DND-41 (cell line): ENCODE results near the gene ACKR3.

Experiments
- EZH2 ChIP-seq: IDR thresholded peaks from 3 replicates; pipeline ENCODE4 v1.6.1; 2012; ENCODE audit warnings: borderline replicate concordance, low read depth, mild to moderate bottlenecking, moderate library complexity, low read length, inconsistent platforms; ENCODE audit not compliant: severe bottlenecking
- TF ChIP-seq, protein P1 (sequence below): IDR thresholded peaks from 2 replicates; pipeline ENCODE4 v1.5.1; 2012; ENCODE audit warnings: borderline replicate concordance, low read length, moderate library complexity, mild to moderate bottlenecking; ENCODE audit not compliant: poor library complexity, severe bottlenecking; ENCODE audit errors: extremely low read depth

DNA sequence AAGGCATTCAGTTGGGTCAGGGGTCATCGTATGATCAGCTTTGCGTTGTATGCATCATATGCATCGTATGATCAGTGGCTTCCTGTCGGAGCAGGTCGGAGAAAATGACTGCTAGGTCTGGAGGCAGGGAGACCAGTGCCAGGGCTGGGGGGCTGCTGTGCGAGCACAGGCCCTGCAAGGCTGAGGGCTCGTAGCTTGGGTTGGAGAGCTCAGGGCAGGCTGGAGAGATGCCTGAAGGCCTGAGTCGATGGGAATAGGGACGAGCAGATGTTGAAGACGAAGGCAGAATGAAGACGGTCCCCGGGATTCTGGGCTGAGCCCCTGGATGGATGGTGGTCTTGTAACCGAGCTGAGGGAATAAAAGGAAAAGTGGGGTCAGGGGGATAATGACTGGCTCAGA, 25.3 kb upstream of the ACKR3 start:
- no peak for TF ChIP-seq EZH2
- TF ChIP-seq, protein P1, sequence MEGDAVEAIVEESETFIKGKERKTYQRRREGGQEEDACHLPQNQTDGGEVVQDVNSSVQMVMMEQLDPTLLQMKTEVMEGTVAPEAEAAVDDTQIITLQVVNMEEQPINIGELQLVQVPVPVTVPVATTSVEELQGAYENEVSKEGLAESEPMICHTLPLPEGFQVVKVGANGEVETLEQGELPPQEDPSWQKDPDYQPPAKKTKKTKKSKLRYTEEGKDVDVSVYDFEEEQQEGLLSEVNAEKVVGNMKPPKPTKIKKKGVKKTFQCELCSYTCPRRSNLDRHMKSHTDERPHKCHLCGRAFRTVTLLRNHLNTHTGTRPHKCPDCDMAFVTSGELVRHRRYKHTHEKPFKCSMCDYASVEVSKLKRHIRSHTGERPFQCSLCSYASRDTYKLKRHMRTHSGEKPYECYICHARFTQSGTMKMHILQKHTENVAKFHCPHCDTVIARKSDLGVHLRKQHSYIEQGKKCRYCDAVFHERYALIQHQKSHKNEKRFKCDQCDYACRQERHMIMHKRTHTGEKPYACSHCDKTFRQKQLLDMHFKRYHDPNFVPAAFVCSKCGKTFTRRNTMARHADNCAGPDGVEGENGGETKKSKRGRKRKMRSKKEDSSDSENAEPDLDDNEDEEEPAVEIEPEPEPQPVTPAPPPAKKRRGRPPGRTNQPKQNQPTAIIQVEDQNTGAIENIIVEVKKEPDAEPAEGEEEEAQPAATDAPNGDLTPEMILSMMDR: no peak
